Testis (tissue), 3 donors: ENCODE results near the gene F2. TPM values are rescaled to one million over a fixed set of nuclear protein-coding genes. Genes with fewer than 3 reads are reported as not detected.

Experiments used
- DNase-seq: peaks from one replicate; pipeline ENCODE4 v3.0.0-alpha.2; 2019
- H3K27ac ChIP-seq, 2 donors: fragments of 200-600 bp; sonication (generic); one replicate each; pipeline ENCODE4 v1.5.1; 2019
- H3K27me3 ChIP-seq: fragments of 200-600 bp; sonication (generic); one replicate; pipeline ENCODE4 v1.5.1; 2019
- H3K36me3 ChIP-seq: fragments of 200-600 bp; sonication (generic); one replicate; pipeline ENCODE4 v1.5.1; 2017; ENCODE audit warnings: low read depth; ENCODE audit errors: missing control alignments
- H3K4me1 ChIP-seq: fragments of 200-600 bp; sonication (generic); one replicate; pipeline ENCODE4 v1.5.1; 2019
- H3K4me3 ChIP-seq, 2 donors: fragments of 200-600 bp; sonication (generic); one replicate each; pipeline ENCODE4 v1.5.1; 2017 to 2019
- H3K9me3 ChIP-seq: fragments of 200-600 bp; sonication (generic); one replicate; pipeline ENCODE4 v1.5.1; 2017
- CTCF ChIP-seq, 3 experiments: fragments of 450-650 bp in 2 of 3; fragments of 200-600 bp in 1 of 3; sonication (generic) in 1 of 3; IDR thresholded peaks; one replicate each; pipeline ENCODE4 v1.5.1; 2016 to 2019; ENCODE audit warnings: antibody characterized with exemption in 3 of 3, mild to moderate bottlenecking in 2 of 3, moderate library complexity in 1 of 3
- POLR2A ChIP-seq: fragments of 450-650 bp; IDR thresholded peaks from one replicate; pipeline ENCODE4 v1.6.1; 2017; ENCODE audit warnings: antibody characterized with exemption, mild to moderate bottlenecking, moderate library complexity
- WGBS, 2 donors: methylation state at CpG; one replicate each; pipeline ENCODE4 v1.1.5; 2018; 5-methylcytosine and 5-hydroxymethylcytosine counted together
- intact Hi-C: fragments of 100-400 bp; cut with DNase I; formaldehyde crosslinking; loops from one replicate; pipeline ENCODE4 v1.15.1; 2023; ENCODE audit warnings: low total_unique reads
- polyA plus RNA-seq: library from polyadenylated mRNA; stranded (reverse); fragments of 350-450 nt; fragmentation: Illumina TruSeq; extraction: RNeasy Lipid Tissue Mini Kit (QIAGEN cat#74804); gene quantifications from one replicate; pipeline ENCODE4 v1.2.3, GENCODE V29; 2014; ENCODE audit warnings: low read depth, low replicate concordance; ENCODE audit not compliant: insufficient read depth
- total RNA-seq, 2 donors: library from RNA; depleted of rRNA; stranded (reverse); fragments of >200 nt; gene quantifications; one replicate each; pipeline ENCODE4 v1.2.3, GENCODE V29; 2016

Gene F2
- total and polyA plus RNA-seq, 3 donors from 2014 or later: 0.47 to 3.6 (median 2.4) TPM

GRCh38 chr11:46725338-46726205, 6.6 kb downstream of the F2 start:
- WGBS, 2 donors: 93 to 94% methylated on average over 11 to 18 of the region's 19 CpGs
- Histone ChIP-seq H3K27ac (no peak overlapping the region), H3K27me3 (no peaks in the 10 kb centered on the region), H3K9me3 (no peaks in the 10 kb centered on the region), H3K36me3 (no peaks in the 10 kb centered on the region), H3K4me1 (no peaks in the 10 kb centered on the region), H3K4me3 (no peak overlapping the region)
- TF ChIP-seq CTCF (IDR thresholded peaks at IDR 0.05) (no peak), POLR2A (no peak)
- intact Hi-C loops: no loop called here
- no peak for DNase-seq

- TF ChIP-seq CTCF (IDR thresholded peaks at IDR 0.05): no peak
- no peak for TF ChIP-seq POLR2A
- no peak overlapping the region for H3K4me3 ChIP-seq
- WGBS, 2 donors: 95 to 96% methylated on average over 14 to 26 of the region's 26 CpGs
- no peak overlapping the region for H3K27ac ChIP-seq
- no peaks in the 10 kb centered on the region for H3K27me3 ChIP-seq
- no peaks in the 10 kb centered on the region for H3K9me3 ChIP-seq
- intact Hi-C loops: no loop called here
- H3K4me1 ChIP-seq: no peaks in the 10 kb centered on the region
- DNase-seq: no peak
- no peaks in the 10 kb centered on the region for H3K36me3 ChIP-seq
Observed at GRCh38 chr11:46726206-46726862, 7.3 kb downstream of the F2 start.

GRCh38 chr11:46727952-46728658, 9.1 kb downstream of the F2 start:
- Histone ChIP-seq H3K36me3 (no peaks in the 10 kb centered on the region), H3K27ac (no peak overlapping the region), H3K9me3 (no peaks in the 10 kb centered on the region), H3K4me1 (no peaks in the 10 kb centered on the region), H3K27me3 (no peaks in the 10 kb centered on the region), H3K4me3 (no peak overlapping the region)
- TF ChIP-seq CTCF (IDR thresholded peaks at IDR 0.05) (no peak), POLR2A (no peak)
- no peak for DNase-seq
- WGBS, 2 donors: 87 to 88% methylated on average over 5 to 17 of the region's 17 CpGs
- intact Hi-C loops: no loop called here

DNA sequence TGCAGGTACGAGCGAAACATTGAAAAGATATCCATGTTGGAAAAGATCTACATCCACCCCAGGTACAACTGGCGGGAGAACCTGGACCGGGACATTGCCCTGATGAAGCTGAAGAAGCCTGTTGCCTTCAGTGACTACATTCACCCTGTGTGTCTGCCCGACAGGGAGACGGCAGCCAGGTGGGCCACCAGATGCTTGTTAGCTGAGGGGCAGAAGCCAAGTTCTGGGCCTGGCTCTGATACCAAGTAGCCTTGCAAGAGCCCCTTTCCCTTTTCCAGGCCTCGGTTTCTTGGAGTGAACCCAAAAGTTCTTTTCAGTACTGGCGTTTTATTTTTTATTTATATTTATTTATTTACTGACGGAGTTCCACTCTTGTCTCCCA, 9.6 kb downstream of the F2 start:
- no peaks in the 10 kb centered on the region for H3K9me3 ChIP-seq
- WGBS, 2 donors: 79 to 84% methylated on average over 9 of the region's 9 CpGs
- DNase-seq: no peak
- H3K36me3 ChIP-seq: no peaks in the 10 kb centered on the region
- no peaks in the 10 kb centered on the region for H3K4me1 ChIP-seq
- no peak overlapping the region for H3K27ac ChIP-seq
- H3K27me3 ChIP-seq: no peaks in the 10 kb centered on the region
- no peak for TF ChIP-seq CTCF (IDR thresholded peaks at IDR 0.05)
- no peak for TF ChIP-seq POLR2A
- no peak overlapping the region for H3K4me3 ChIP-seq
- intact Hi-C loops: no loop called here
